PC-3 (cell line): ENCODE results near the gene SCN7A.

ENCODE experiments used
- CTCF ChIP-seq: fragments of 300-600 bp; sonication (generic); conservative IDR thresholded peaks from 2 replicates; pipeline ENCODE4 v1.5.1; 2017; ENCODE audit warnings: antibody characterized with exemption, low read depth, mild to moderate bottlenecking, low read length
- EZH2 ChIP-seq: fragments of 300-600 bp; sonication (generic); IDR thresholded peaks from one replicate; pipeline ENCODE4 v1.6.1; 2017; ENCODE audit warnings: antibody characterized with exemption, mild to moderate bottlenecking, low read length; ENCODE audit not compliant: unreplicated experiment

GRCh38 chr2:166393008-166393407, 101.0 kb downstream of the SCN7A start:
- TF ChIP-seq CTCF (no peak), EZH2 (no peak)
